ENCODE measurements around the gene PHLDB2. TPM values are rescaled to one million over a fixed set of nuclear protein-coding genes. Genes with fewer than 3 reads are reported as not detected.

Gene PHLDB2
- total RNA-seq, 1 experiment from 2014 or later: 143 TPM

- H3K27ac ChIP-seq (ENCODE audit: low read depth, low read length): peak overlapping the region; percentile 75; the same call in 1 of the 2 replicates
- H3K9ac ChIP-seq (ENCODE audit: low read length): no peak overlapping the region
- CTCF ChIA-PET: no interaction called here
- 0 out of 2 replicates have a peak, but pooled peaks have one; percentile 31 for ATAC-seq
- H4K20me1 ChIP-seq (ENCODE audit: insufficient read depth): no peaks in the 10 kb centered on the region
- POLR2A ChIA-PET: interaction anchor here (1.3 kb wide), 1 partner anchor 27 kb away, joined by 3 read pairs; no protein-coding TSS in a partner anchor
- no peak overlapping the region for H2AFZ ChIP-seq (ENCODE audit: low read depth, low read length, poor library complexity, severe bottlenecking)
- intact Hi-C loops (cut with micrococcal nuclease): no loop called here
- no peak for TF ChIP-seq ELF1 (IDR thresholded peaks at IDR 0.05; ENCODE audit: borderline replicate concordance, low read depth)
- peak; percentile 32; the same call in 1 of the 2 replicates for TF ChIP-seq ATF3 (IDR thresholded peaks at IDR 0.05)
- TF ChIP-seq CEBPB (IDR thresholded peaks at IDR 0.05; ENCODE audit: low read depth): peak; percentile 81
- H3K9me3 ChIP-seq (ENCODE audit: control insufficient read depth in 1 of 2, insufficient read depth in 1 of 2, low read depth in 1 of 2, low read length in 2 of 2): no peaks in the 10 kb centered on the region
- H3K4me3 ChIP-seq (replicated peaks in 1 of 2; ENCODE audit: low read depth in 1 of 2, low read length in 2 of 2): no peak overlapping the region
- no peaks in the 10 kb centered on the region for H3K9me2 ChIP-seq (ENCODE audit: insufficient read depth)
- RAD21 ChIA-PET (ENCODE audit: low non-redundant PET in 1 of 2, low total read pairs in 2 of 2, uncharacterized antibody in 2 of 2, unreplicated experiment in 2 of 2): no interaction called here
- no peaks in the 10 kb centered on the region; the same call in 1 of the 2 replicates for H3K79me2 ChIP-seq (ENCODE audit: insufficient read depth, low read length)
- no peaks in the 10 kb centered on the region for H3K27me3 ChIP-seq (ENCODE audit: insufficient read depth, low read length)
- BruUV-seq (replicated peaks): no TSS peak
- peaks cover 26 to 47% of the 10 kb centered on the region in 2 experiments for H3K4me1 ChIP-seq (ENCODE audit: control insufficient read depth in 1 of 2, insufficient read depth in 2 of 2, low read length in 2 of 2)
- peaks cover 22 to 51% of the 10 kb centered on the region in 2 experiments for H3K36me3 ChIP-seq (ENCODE audit: control insufficient read depth in 1 of 2, insufficient read depth in 2 of 2, low read length in 2 of 2)
- H3K4me2 ChIP-seq (ENCODE audit: low read length): no peak overlapping the region
- DNase-seq (ENCODE audit: low read depth, low spot score): no peak
These were observed 85.3 kb downstream of the PHLDB2 start for GRCh38 chr3:111944372-111944771.

- no peaks in the 10 kb centered on the region for H3K79me2 ChIP-seq (ENCODE audit: insufficient read depth, low read length)
- H4K20me1 ChIP-seq (ENCODE audit: insufficient read depth): no peaks in the 10 kb centered on the region
- H2AFZ ChIP-seq (ENCODE audit: low read depth, low read length, poor library complexity, severe bottlenecking): no peak overlapping the region
- intact Hi-C loops (cut with micrococcal nuclease): no loop called here
- no peaks in the 10 kb centered on the region for H3K9me3 ChIP-seq (ENCODE audit: control insufficient read depth in 1 of 2, insufficient read depth in 1 of 2, low read depth in 1 of 2, low read length in 2 of 2)
- CTCF ChIA-PET: no interaction called here
- TF ChIP-seq EGR1 (IDR thresholded peaks at IDR 0.05; ENCODE audit: low read depth) (no peak), FOSL1 (IDR thresholded peaks at IDR 0.05; ENCODE audit: low read depth) (peak; percentile 28; the same call in 1 of the 2 replicates), TCF7L2 (IDR thresholded peaks at IDR 0.05; ENCODE audit: borderline replicate concordance, extremely low read depth, insufficient read depth, insufficient read length) (peak; percentile 68), MAX (IDR thresholded peaks at IDR 0.05) (peak; percentile 31; the same call in 1 of the 2 replicates), EZH2 (IDR thresholded peaks at IDR 0.05) (no peak), SP1 (IDR thresholded peaks at IDR 0.05; ENCODE audit: low read depth) (peak; percentile 40; the same call in 1 of the 2 replicates), ZFX (IDR thresholded peaks at IDR 0.05) (no peak), JUND (IDR thresholded peaks at IDR 0.05) (peak; percentile 42)
- 0 out of 2 replicates have a peak overlapping the region, but pooled peaks have one; percentile 0 for H3K9ac ChIP-seq (ENCODE audit: low read length)
- peaks cover 26 to 44% of the 10 kb centered on the region in 2 experiments for H3K4me1 ChIP-seq (ENCODE audit: control insufficient read depth in 1 of 2, insufficient read depth in 2 of 2, low read length in 2 of 2)
- no peaks in the 10 kb centered on the region for H3K9me2 ChIP-seq (ENCODE audit: insufficient read depth)
- no peaks in the 10 kb centered on the region for H3K27me3 ChIP-seq (ENCODE audit: insufficient read depth, low read length)
- no peak overlapping the region for H3K4me3 ChIP-seq (replicated peaks in 1 of 2; ENCODE audit: low read depth in 1 of 2, low read length in 2 of 2)
- peak overlapping the region; percentile 4; the same call in 1 of the 2 replicates for H3K4me2 ChIP-seq (ENCODE audit: low read length)
- peaks cover 10 to 43% of the 10 kb centered on the region in 2 experiments for H3K36me3 ChIP-seq (ENCODE audit: control insufficient read depth in 1 of 2, insufficient read depth in 2 of 2, low read length in 2 of 2)
- RAD21 ChIA-PET (ENCODE audit: low non-redundant PET in 1 of 2, low total read pairs in 2 of 2, uncharacterized antibody in 2 of 2, unreplicated experiment in 2 of 2): no interaction called here
- POLR2A ChIA-PET: interaction anchor here (1.4 to 1.8 kb wide), 2 partner anchors 11 to 12 kb away, joined by 3 to 10 read pairs; no protein-coding TSS in a partner anchor
- no TSS peak for BruUV-seq (replicated peaks)
- DNase-seq (ENCODE audit: low read depth, low spot score) (no peak), ATAC-seq (peak; percentile 52)
- H3K27ac ChIP-seq (ENCODE audit: low read depth, low read length): peak overlapping the region; percentile 75
These were observed 88.2 kb downstream of the PHLDB2 start for GRCh38 chr3:111947231-111947630.
